GM18907 (cell line): ENCODE results near the gene SV2B.
A peak's percentile ranks its signal among the peaks of the same experiment; 100 is the strongest.

Source experiments
- ATAC-seq: cut with Tn5 transposase; IDR thresholded peaks from one replicate; pipeline ENCODE4 v1.9.1; 2021; ENCODE audit warnings: mild to moderate bottlenecking, moderate library complexity; ENCODE audit not compliant: unreplicated experiment

SV2B gene

DNA sequence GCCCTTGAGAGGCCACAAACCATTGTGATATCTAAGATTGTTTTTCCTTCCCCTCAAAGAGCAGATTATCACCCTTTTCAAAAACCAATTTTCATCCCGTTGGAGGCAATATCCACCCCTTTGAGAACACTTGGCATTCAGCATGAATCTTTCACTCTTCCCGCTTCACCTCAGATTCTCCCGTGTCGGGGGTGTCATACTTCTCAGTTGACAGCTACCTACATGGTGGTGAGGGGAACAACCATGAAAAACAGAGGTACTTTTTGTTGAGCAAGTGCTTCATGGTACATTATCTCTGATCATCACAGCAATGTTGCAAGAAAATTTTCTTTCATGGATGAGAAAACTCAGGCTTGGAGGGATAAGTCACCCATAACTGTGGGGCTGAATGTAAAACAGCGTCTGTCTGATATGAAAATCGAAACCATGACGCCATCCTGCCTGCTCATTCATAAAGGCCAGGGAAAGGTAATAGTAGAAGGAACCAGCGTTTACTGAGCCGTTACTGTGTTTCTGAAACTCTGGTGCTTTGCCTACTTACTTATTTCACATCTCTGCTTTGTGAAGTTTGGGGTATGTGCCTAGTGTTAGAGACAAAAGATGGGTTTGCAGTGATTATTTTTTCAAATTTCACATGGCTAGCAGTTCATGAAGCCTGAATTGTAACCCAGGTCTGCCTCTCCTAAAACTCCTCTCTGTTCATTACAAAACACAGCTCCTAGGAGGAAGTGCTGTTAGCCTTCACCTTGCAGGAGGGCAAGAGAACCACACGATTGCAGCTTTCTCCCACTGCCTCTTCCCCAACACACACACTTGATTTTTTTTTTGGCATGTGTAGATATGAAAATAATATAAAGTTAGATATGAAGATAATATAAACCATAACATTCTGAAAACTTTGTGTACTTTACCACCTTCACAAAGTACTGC, 35.4 kb downstream of the SV2B start:
- ATAC-seq, result peak; percentile 69

DNA sequence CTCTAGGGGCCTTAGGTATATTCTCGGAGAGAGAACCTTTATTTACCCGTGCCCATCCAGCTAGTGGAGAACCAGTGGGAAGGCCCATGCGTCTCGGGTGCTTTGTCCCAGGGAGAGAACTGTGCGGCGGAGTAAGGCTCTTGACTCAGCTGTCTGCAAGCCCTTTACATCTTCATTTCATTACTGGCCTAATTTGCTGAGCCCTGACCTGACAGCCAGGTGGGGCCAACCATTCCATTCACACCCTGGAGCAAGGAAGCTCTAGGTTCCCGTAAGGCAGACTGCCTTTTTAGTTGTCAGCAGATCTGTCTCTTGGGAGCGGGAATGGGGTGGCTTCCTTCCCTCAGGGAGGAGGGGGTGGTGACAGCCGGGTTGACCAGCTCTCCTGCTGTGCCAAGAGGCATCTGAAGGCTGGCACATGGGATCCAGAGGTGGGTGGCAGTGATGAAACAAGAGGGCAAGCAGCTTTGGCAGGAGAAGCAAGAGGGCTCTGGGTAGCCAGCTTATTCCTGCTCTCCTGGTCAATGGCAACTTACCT, 36.4 kb downstream of the SV2B start:
- no peak for ATAC-seq

DNA sequence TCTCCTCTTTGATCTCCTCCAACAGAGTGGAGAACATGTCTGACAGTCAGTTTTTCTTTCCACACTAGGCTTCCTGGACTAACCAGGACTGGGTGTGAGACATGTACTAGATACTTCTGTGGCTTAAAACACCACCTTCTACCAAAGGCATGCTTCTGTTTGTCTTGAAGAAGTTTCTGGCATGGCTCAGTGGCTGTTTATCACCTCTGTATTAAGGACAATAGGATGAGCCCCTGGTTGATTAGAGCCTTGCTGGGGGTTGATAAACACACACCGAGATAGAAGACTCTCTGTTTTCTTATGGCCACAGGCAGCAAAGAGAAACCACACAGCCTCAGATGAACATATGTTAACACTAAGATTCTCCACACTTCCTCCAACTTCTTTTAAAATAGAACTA, 40.5 kb downstream of the SV2B start:
- no peak for ATAC-seq

DNA sequence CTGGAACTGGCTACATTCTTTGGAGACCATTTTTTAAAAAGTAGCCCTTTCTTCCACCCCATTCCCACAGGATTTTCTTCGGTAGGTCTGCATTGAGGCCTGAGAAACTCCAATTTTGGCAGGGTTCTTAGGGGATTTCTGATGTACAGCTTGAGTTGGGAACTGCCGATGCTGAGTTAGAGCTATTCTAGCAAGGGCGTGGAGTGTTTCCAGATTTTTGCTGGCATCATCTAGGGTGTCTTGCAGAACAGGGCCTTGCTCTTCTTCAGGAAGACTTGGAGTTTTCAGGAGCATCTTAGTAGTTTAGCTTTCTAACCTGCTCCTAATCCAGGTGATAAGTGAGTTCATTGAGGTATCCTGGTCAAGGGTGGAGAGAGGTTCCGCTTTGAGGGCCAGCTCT, 41.0 kb downstream of the SV2B start:
- no peak for ATAC-seq

DNA sequence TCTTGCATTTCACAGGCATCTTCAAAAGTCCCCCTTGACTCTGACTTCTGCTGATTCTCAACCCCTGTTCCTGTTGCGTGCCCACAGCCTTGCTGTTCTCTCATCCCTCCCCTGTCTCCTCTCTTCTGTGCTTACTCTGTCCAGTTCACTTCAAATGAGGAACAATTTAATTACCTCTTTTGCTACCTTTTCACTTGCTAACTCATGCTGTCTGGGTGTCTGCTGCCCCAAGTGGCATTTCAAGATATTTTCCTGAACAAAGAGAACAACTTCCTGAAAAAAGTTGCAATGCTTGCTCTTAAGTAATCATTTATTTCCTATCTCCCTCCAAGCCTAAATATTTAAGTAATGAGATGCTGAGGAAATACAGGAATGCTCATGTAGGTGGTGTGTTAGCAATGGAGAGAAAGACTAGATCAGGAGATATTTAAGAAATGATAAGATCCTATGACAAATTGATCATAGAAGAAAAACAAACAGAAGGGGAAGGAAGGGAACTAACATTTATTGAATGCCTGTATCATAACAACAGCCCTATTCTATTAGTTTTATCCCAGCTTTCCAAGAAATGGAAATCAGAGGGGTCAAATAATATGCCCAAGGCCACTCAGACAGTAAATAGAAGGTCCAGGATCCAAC, 42.2 kb downstream of the SV2B start:
- no peak for ATAC-seq

DNA sequence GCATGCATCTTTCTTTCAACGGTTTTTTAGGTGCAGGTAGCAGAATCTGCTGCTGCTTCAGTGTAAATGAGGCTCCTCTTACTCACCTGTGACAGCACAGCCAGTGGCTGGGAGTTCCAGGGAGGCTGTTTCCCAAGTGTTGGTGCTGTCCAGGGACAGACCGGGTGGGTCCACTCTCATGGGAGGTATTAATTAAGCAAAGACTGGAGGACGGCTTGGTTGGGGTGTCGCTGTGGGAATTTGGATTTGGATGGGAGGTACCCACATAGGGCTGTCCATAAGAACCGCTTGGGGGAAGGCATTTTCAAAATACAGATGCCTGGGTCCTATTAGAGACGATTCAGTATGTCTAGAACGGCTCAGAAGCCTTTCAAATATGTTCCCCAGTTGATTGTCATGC, 42.9 kb downstream of the SV2B start:
- no peak for ATAC-seq

DNA sequence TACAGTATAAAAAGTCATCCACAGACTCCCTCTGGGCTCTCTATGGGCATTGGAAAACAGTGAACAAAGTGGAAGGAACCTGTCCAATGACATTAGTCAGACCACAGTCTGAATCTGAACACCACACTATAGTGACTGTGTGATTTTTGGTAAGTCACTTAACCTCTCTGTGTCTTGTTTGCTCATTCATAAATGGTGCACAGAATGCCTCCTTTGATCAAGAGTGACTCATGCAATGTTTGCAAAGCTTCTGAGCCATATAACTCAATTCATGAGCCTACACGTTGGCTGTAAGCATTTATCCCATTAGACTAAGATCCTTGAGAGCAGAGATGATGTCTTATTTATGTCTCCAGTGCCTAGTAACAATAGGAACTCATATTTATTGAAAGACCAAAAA, 46.7 kb downstream of the SV2B start:
- no peak for ATAC-seq

DNA sequence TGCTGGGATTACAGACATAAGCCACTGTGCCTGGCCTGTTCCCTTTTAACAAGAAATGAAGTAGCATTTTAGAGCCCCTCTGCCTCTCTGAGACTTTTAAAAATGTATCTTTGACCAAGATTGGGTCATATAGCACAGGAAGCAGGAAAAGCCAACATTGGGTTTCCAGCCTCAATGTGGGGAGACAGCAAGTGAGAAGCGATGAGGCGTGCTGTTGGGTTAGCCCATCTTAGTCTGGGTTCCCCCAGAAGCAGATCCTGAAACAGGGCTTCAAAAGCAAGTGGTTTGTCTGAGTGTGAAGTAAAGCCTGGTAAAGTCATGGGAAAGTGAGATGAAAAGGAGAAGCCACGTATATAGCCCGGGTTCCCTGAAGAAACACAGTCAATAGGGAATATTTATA, 48.2 kb downstream of the SV2B start:
- ATAC-seq, result no peak

DNA sequence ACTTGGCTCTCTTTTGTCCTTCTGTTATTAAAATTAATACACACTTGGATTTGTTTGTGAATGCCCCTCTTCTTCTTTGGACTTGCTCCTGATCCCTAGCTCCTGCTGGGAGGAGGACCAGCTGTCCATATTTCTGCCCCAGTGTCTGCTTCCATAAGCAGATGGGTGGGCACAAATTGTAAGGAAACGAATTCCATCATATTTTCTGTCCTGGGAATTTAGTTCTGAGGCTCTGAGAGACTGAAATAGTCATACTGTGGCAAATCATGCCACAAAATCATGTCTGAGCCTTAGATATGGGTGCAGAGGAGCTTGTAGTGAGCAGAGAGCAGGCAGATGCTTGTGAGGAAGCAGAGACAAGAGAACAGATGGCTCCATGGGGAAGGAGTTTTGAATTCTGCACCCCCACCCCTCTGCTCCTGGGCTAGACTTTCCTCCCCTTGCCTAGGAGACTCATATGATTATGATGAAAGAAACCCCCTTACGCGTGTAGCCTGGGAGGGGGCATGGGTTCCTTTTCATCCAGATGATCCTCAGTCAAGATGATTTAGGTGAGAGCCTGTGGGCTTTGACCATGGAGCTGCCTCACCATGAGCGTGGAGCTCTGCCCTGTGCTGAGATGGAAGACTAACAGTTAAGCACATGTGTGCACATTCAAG, 50.6 kb downstream of the SV2B start:
- ATAC-seq, result no peak

DNA sequence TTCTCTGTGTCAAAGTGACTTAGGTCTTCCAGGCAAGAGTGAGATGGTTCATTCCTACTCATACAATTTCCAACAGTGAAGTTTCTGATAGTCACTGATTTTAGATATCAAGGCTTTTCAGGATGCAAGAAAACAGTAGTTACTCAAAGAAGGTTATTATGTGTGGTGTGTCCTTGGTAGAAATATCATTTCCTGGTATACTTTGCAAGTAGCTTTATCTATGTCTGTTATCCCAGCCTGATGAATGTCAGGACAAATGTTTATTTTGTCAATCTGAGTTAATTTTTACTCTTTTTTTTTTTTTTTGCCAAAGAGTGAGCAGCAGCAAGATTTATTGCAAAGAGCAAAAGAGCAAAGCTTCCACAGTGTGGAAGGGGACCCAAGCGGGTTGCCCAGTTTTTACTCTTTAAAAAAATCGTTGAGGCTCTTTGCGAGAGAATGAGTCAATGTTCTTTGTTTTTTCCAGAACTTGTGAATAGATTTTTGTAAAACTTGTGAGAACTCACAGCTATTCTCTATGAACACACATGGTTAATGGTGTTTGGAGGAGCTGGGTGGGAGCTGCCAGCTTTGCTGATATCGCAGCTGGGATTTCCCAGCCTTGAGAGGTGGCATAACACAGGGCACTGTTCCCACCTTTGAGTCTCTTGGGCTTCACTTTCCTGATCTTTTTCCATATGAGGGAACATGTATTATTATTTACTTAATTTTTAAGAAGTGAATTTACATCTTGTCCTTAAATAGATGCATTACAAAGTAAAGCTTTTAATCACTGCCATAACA, 51.9 kb downstream of the SV2B start:
- ATAC-seq, result no peak

DNA sequence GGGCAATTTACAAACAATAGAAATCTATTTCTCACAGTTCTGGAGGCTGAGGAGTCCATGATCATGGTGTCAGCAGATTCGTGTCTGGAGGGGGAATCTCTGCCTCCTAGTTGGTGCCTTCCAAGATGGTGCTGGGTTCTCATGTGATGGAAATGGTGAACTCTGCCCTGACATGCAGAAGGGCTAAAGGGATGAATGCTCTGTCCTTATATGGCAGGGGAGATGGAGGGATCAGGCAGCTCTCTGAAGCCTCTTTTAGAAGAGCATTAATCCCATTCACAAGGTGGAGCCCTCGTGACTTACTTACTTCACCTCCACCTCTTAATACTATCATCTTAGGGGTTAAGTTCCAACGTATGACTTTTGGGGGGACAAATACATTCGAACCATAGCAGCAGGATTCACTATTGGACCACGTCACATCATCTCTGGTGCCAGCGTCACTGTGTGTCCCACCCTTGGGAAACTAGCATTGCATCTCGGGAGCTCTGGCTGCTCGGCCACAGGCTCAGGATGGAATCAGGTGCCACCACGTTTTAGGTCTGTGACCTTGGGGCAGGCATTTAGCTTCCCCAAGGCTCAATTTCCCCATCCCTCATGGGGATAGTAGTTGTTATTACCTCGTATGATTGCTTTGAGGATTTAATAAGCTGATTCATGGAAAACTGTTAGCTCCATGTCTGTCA, 53.0 kb downstream of the SV2B start:
- no peak for ATAC-seq

DNA sequence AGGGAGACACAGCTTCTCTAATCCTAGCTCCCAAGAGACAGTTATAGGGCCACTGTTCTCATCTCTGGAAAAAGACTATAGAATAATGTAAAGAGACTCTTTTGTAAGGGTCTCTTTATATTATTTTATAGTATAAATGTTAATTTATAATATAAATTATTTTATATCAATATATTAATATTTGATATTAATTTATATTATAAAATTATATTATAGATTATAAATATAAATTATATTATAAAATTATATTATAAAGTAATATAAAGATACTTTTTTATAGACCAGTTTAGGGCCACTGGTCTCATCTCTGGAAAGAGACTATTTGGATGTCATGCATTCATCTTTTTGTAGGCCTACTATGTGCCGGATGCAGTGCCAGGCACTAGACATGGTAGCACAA, 53.9 kb downstream of the SV2B start:
- ATAC-seq, result no peak

DNA sequence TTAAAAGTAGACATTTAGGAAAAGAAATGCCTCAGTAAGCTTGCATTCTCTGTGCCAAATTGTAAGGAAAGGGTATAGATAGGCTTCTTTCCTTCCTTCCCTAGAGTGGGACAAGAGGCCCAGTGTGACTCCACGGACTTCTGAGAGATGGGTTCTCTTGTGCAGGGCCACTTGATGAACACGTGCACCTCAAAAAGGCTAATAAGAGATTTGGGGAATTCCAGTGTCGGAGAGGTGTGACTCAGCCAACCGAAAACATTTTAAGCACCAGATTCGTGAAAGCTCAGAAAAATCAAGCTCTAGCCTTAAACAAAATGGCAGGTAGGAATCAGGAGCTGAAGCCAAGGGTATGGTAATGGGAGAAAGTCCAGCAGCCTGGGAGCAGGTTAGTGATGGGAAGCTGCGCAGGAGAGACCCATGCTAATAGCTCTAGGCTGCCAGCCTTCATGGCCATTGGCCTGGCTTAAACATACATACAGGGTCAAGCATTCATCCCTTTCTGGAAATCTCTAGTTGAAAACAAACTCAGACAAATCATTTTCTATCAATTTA, 56.2 kb downstream of the SV2B start:
- no peak for ATAC-seq

DNA sequence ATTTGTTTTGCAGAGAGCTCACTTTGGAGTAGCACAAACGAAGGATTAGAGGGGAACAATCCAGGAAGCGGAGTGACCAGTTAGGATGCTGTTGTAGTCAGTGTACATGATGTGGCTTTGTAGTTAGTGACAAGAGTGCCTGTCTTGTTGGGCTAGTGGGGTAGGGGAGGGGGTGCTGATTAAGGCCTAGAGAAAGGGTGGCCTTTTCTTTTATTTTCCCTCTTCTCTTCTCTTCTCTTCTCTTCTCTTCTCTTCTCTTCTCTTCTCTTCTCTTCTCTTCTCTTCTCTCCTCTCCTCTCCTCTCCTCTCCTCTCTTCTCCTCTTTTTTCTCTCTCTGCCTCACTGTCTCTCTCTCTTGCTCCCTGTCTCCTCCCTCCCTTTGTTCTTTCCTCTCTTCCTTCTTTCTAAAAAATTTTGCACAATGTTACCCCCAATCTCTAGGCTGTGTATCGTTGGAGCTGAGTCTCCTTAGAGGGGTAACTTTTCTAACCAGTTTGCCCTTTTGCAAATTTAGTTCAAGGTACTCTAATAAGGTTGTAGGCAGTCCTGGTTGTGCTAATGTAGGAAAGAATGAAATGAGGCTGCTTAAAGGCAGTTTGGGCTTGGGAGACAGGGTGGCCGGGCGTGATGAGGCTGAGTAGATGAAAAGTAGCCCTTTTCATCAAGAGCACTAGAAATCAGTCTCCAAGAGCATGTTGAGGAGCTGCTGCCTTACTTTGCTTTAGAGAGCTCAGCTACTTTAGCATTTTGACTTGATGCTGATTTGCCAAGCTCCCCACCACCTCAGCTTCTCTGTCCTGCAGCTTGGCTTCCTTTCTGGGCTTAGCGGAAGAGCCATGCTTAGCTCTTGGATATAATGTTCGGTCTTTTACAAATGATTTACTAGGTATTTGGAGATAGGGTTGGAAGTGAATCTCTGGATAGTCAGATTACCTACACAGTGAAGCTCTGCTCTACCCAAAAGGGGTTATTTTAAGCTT, 58.6 kb downstream of the SV2B start:
- ATAC-seq, result no peak

DNA sequence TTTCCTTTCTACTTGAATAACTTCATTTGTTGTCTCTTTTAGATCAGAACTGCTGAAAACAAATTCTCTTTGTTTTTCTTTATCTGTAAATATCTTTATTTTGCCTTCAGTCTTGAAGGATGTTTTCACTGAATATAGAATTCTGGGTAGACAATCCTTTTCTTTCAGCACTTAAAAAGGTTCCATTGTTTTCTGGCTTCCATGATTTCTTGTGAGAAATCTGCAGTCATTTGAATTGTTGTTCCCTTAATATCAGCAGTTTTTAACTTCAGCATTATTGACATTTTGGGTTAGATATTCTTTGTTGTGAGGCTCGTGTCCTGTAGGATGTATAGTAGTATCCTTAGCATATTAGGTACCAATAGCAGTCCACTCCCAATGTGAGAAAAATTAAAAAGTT, 65.8 kb downstream of the SV2B start:
- no peak for ATAC-seq

DNA sequence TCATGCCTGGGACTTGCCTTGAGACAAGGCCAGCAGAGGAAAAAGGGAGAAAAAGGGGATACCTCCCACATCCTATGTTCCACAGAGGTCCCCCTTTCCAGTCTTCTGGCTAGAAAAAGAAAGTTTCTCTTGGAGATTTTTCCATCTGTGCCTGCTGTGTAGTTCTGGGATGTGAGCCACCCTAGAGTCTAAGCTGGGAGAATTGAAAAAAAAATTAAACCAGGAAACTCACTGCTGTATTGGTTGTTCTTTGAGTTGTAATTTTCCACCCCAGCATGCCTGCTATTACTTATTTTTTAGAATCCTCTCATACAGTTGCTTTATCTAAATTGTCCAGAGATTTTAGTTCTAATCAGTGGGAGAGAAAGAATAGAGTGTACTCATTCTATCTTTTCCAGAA, 68.4 kb downstream of the SV2B start:
- no peak for ATAC-seq

DNA sequence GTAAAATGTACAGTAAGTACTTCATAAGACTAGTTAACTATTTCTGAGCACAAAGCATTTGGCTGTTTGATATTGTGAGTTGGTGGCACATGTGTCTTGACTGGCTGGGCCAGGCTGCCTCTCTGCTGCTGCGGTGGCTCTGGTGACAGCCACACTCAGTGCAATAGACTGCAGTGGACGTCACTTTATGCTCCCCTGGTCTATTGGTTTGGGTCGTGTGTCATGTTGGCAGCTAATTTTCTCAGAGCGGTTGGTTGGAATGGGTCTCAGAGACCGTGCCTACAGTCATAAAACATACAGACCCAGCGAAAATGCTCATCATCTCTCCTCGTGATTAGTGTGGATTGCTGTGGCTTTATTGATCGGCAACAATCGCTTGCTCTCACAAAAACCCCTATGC, 71.3 kb downstream of the SV2B start:
- no peak for ATAC-seq

DNA sequence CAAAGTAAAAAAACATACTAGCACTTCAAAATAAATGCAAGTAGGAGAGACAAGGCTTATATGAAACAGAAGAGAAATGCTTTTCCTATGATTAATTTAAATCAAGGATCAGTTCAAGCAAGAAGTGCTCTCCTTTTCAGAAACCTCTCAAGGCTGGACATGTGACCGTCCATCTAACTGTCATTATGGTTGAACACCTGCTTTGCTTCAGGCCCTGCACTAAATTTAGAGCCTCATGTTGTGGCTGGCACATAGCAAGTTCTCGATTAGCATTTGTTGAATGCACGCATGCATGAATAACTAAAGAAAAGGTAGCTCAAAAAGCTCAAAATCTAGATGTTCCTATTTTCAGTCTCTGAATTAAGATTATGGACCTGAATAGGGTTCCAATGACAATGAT, 82.0 kb downstream of the SV2B start:
- ATAC-seq, result no peak

DNA sequence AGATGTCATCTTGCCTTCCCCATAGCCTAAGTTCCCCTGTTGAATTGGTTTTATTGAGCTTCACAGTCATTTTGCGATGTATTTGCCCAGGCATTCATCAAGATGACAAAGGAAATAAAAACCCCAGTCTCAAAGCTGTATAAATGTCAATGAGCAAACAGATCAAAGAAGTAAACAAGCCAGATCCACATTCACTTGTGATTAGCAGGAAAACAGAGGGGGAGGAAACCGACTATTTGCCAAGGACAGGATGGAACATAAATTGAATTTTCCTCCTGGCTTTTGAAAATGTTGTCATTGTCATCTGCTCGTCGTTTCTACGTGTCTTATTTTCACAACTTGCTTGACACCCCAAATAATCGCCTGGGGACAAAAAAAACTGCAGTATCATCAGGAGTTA, 83.5 kb downstream of the SV2B start:
- ATAC-seq, result no peak
